H9 (cell line): ENCODE results near the gene RNF157. TPM values are rescaled to one million over a fixed set of nuclear protein-coding genes. Genes with fewer than 3 reads are reported as not detected.

Experiments
- DNase-seq: peaks from one replicate; pipeline ENCODE4 v3.0.0-alpha.2; 2017
- H2AFZ ChIP-seq: one replicate; pipeline ENCODE4 v1.6.1; 2013; ENCODE audit warnings: mild to moderate bottlenecking, low read length, control low read depth, moderate library complexity
- H2AK5ac ChIP-seq: 2 replicates; pipeline ENCODE4 v1.6.1; 2013; ENCODE audit warnings: low read length, control low read depth, mixed read lengths; ENCODE audit not compliant: insufficient read length
- H2BK120ac ChIP-seq: one replicate; pipeline ENCODE4 v1.6.1; 2013; ENCODE audit warnings: low read depth, mild to moderate bottlenecking, low read length, control low read depth, inconsistent platforms; ENCODE audit not compliant: poor library complexity, severe bottlenecking
- H2BK12ac ChIP-seq: 2 replicates; pipeline ENCODE4 v1.6.1; 2013; ENCODE audit warnings: low read length, control low read depth, mixed read lengths, low read depth; ENCODE audit not compliant: insufficient read length
- H2BK15ac ChIP-seq: 2 replicates; pipeline ENCODE4 v1.6.1; 2013; ENCODE audit warnings: low read depth, low read length, control low read depth
- H2BK20ac ChIP-seq: one replicate; pipeline ENCODE4 v1.6.1; 2013; ENCODE audit warnings: low read depth, mild to moderate bottlenecking, low read length, control low read depth, inconsistent platforms; ENCODE audit not compliant: poor library complexity, severe bottlenecking
- H2BK5ac ChIP-seq: 2 replicates; pipeline ENCODE4 v1.6.1; 2013; ENCODE audit warnings: low read length, control low read depth, mixed read lengths; ENCODE audit not compliant: insufficient read length
- H3K14ac ChIP-seq: 2 replicates; pipeline ENCODE4 v1.6.1; 2013; ENCODE audit warnings: low read length, control low read depth; ENCODE audit not compliant: insufficient read depth
- H3K18ac ChIP-seq: 2 replicates; pipeline ENCODE4 v1.6.1; 2013; ENCODE audit warnings: low read depth, mild to moderate bottlenecking, mixed read lengths, low read length, control low read depth; ENCODE audit not compliant: insufficient read length
- H3K23ac ChIP-seq: 2 replicates; pipeline ENCODE4 v1.6.1; 2013; ENCODE audit warnings: low read length, control low read depth, mixed read lengths, low read depth; ENCODE audit not compliant: insufficient read length
- H3K23me2 ChIP-seq: 2 replicates; pipeline ENCODE4 v1.6.1; 2013; ENCODE audit warnings: low read depth, mild to moderate bottlenecking, mixed read lengths, low read length, control low read depth; ENCODE audit not compliant: insufficient read length, poor library complexity, severe bottlenecking
- H3K27ac ChIP-seq: 2 replicates; pipeline ENCODE4 v1.5.1; 2013; ENCODE audit warnings: low read length, control low read depth, mixed read lengths, low read depth; ENCODE audit not compliant: insufficient read length
- H3K27me3 ChIP-seq: 2 replicates; pipeline ENCODE4 v1.6.1; 2013; ENCODE audit warnings: low read length, control low read depth, inconsistent platforms; ENCODE audit not compliant: insufficient read depth
- H3K4ac ChIP-seq: 2 replicates; pipeline ENCODE4 v1.6.1; 2013; ENCODE audit warnings: low read depth, mild to moderate bottlenecking, control low read depth, inconsistent platforms, low read length, moderate library complexity
- H3K4me1 ChIP-seq: 2 replicates; pipeline ENCODE4 v1.6.1; 2013; ENCODE audit warnings: low read length, control low read depth, inconsistent platforms; ENCODE audit not compliant: insufficient read depth
- H3K4me2 ChIP-seq: 2 replicates; pipeline ENCODE4 v1.6.1; 2013; ENCODE audit warnings: low read length, control low read depth, mixed read lengths; ENCODE audit not compliant: insufficient read length, insufficient read depth
- H3K56ac ChIP-seq: 2 replicates; pipeline ENCODE4 v1.6.1; 2013; ENCODE audit warnings: low read depth, mild to moderate bottlenecking, mixed read lengths, low read length, control low read depth; ENCODE audit not compliant: insufficient read length
- H3K79me1 ChIP-seq: 2 replicates; pipeline ENCODE4 v1.6.1; 2013; ENCODE audit warnings: low read depth, mild to moderate bottlenecking, moderate library complexity, low read length, control low read depth, inconsistent platforms; ENCODE audit not compliant: insufficient read depth, poor library complexity, severe bottlenecking
- H3K79me2 ChIP-seq: 2 replicates; pipeline ENCODE4 v1.6.1; 2013; ENCODE audit warnings: low read length, control low read depth, inconsistent platforms; ENCODE audit not compliant: insufficient read depth
- H3K9ac ChIP-seq: 2 replicates; pipeline ENCODE4 v1.6.1; 2013; ENCODE audit warnings: low read length, control low read depth, mixed read lengths; ENCODE audit not compliant: insufficient read length; ENCODE audit errors: extremely low read depth
- H3K9me3 ChIP-seq: one replicate; pipeline ENCODE4 v1.6.1; 2013; ENCODE audit warnings: low read depth, low read length, inconsistent platforms; ENCODE audit not compliant: control insufficient read depth
- H3T11ph ChIP-seq: one replicate; pipeline ENCODE4 v1.6.1; 2013; ENCODE audit warnings: mild to moderate bottlenecking, low read length, control low read depth, inconsistent platforms
- H4K20me1 ChIP-seq: one replicate; pipeline ENCODE4 v1.6.1; 2013; ENCODE audit not compliant: control insufficient read depth, insufficient read length, insufficient read depth
- H4K5ac ChIP-seq: 2 replicates; pipeline ENCODE4 v1.6.1; 2013; ENCODE audit warnings: low read depth, mild to moderate bottlenecking, mixed read lengths, low read length, control low read depth; ENCODE audit not compliant: insufficient read length
- H4K8ac ChIP-seq: replicated peaks from 2 replicates; pipeline ENCODE4 v1.6.1; 2013; ENCODE audit warnings: low read length, control low read depth, mixed read lengths, low read depth; ENCODE audit not compliant: insufficient read length
- H4K91ac ChIP-seq: 2 replicates; pipeline ENCODE4 v1.6.1; 2013; ENCODE audit warnings: low read depth, mild to moderate bottlenecking, moderate library complexity, mixed read lengths, low read length, control low read depth; ENCODE audit not compliant: insufficient read length
- H3K27ac Mint-ChIP-seq, 3 experiments: 2 replicates in 2 of 3; 3 replicates in 1 of 3; pipeline ENCODE4 v1.8.0; 2020 to 2021; ENCODE audit warnings: mixed read lengths in 3 of 3, mild to moderate bottlenecking in 1 of 3, moderate library complexity in 1 of 3
- H3K27me3 Mint-ChIP-seq: 2 replicates; pipeline ENCODE4 v1.8.0; 2021; ENCODE audit warnings: low read depth, mild to moderate bottlenecking, moderate library complexity, mixed read lengths
- H3K36me3 Mint-ChIP-seq, 3 experiments: 2 replicates in 2 of 3; 3 replicates in 1 of 3; pipeline ENCODE4 v1.8.0; 2020 to 2021; ENCODE audit warnings: low read depth in 3 of 3, mixed read lengths in 3 of 3; ENCODE audit not compliant: insufficient read depth in 1 of 3
- H3K4me1 Mint-ChIP-seq, 2 experiments: 2 replicates each; pipeline ENCODE4 v1.8.0; 2020; ENCODE audit warnings: mixed read lengths in 2 of 2
- H3K4me3 Mint-ChIP-seq, 2 experiments: 2 replicates in 1 of 2; 3 replicates in 1 of 2; pipeline ENCODE4 v1.8.0; 2020 to 2021; ENCODE audit warnings: mild to moderate bottlenecking in 2 of 2, mixed read lengths in 2 of 2, moderate library complexity in 1 of 2
- H3K9me3 Mint-ChIP-seq, 2 experiments: 2 replicates in 1 of 2; 3 replicates in 1 of 2; pipeline ENCODE4 v1.8.0; 2020; ENCODE audit warnings: mild to moderate bottlenecking in 2 of 2, mixed read lengths in 2 of 2, moderate library complexity in 1 of 2
- WGBS: extraction: QIAGEN DNeasy Blood & Tissue Kit; methylation state at CpG from one replicate; pipeline ENCODE4 v1.1.7; 2013; ENCODE audit warnings: missing lambda C conversion rate, low lambda C conversion rate, mixed read lengths; ENCODE audit not compliant: insufficient read length; ENCODE audit errors: extremely low coverage; 5-methylcytosine and 5-hydroxymethylcytosine counted together
- total RNA-seq: library from RNA; stranded (reverse); gene quantifications from 2 replicates; pipeline ENCODE4 v1.2.1, GENCODE V29; 2021
- TF ChIP-seq, protein P1 (sequence below): fragments of 200-600 bp; sonication (generic); conservative IDR thresholded peaks from 3 replicates; pipeline ENCODE4 v1.8.0; 2021; ENCODE audit warnings: antibody characterized with exemption, mild to moderate bottlenecking

The RNF157 gene
- total RNA-seq, 1 experiment from 2014 or later = 9.9 TPM

DNA sequence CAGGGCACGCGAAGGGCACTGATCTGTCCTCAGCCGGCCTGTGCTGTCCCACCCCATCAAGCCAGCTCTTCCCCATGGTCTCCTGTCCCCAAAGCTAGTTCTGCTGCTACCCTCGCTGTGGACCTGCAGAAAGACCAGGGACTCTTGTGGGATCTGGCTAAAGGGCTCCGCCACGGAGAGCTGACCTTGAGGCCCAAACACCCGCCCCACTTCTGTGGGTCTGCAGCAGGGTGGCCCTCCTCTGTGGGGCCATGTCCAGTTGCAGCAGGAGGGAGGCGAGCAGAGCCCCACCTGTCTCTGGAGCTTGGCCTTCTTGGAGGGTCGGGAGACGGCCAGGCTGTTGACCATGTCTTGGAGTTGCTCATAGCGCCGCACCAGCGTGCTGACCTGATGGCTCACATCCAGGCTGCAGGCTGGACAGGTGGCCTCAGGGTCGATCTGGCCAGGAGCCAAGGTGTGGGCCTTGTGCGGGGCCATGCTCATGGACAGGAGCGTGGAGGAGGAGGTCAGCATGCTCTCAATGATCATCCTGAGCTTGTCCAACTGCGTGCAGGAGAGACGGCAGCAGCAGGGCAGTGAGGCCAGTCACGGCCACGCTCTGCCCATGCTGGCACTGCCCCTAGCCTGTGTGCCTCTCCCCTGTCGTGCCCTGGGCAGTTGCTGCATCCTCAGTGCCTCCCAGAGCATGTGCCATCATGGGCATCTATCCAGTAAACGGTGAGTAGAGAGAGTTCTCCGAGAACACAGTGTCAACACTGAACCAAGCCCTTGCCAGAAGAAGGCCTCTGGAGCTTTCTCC, 41.5 kb upstream of the RNF157 start:
- Histone ChIP-seq H4K20me1 (no peaks in the 10 kb centered on the region), H2BK120ac (no peak overlapping the region), H4K8ac (no peak overlapping the region), H2BK15ac (no peak overlapping the region), H3K9ac (no peak overlapping the region), H3T11ph (no peak overlapping the region), H2AK5ac (no peak overlapping the region), H3K23me2 (no peaks in the 10 kb centered on the region), H3K27me3 (no peaks in the 10 kb centered on the region), H3K79me2 (no peaks in the 10 kb centered on the region), H3K9me3 (no peaks in the 10 kb centered on the region), H3K4me1 (no peaks in the 10 kb centered on the region), H3K56ac (no peak overlapping the region), H2BK12ac (no peak overlapping the region), H3K18ac (no peak overlapping the region), H3K4me2 (no peak overlapping the region), H3K14ac (no peak overlapping the region), H3K4ac (no peak overlapping the region), H3K23ac (no peak overlapping the region), H2AFZ (no peak overlapping the region), H3K79me1 (no peaks in the 10 kb centered on the region), H2BK20ac (no peak overlapping the region), H4K5ac (no peak overlapping the region), H2BK5ac (no peak overlapping the region), H4K91ac (no peak overlapping the region), H3K27ac (no peak overlapping the region)
- Mint-ChIP-seq H3K4me1 (peaks cover 4 to 11% of the 10 kb centered on the region in 2 experiments), H3K9me3 (no peaks in the 10 kb centered on the region), H3K27me3 (no peaks in the 10 kb centered on the region), H3K4me3 (no peak overlapping the region), H3K36me3 (no peaks in the 10 kb centered on the region), H3K27ac (no peak overlapping the region)
- DNase-seq = no peak
- no CpG with 5 or more reads among the region's 23 CpGs for WGBS
- TF ChIP-seq, protein P1, sequence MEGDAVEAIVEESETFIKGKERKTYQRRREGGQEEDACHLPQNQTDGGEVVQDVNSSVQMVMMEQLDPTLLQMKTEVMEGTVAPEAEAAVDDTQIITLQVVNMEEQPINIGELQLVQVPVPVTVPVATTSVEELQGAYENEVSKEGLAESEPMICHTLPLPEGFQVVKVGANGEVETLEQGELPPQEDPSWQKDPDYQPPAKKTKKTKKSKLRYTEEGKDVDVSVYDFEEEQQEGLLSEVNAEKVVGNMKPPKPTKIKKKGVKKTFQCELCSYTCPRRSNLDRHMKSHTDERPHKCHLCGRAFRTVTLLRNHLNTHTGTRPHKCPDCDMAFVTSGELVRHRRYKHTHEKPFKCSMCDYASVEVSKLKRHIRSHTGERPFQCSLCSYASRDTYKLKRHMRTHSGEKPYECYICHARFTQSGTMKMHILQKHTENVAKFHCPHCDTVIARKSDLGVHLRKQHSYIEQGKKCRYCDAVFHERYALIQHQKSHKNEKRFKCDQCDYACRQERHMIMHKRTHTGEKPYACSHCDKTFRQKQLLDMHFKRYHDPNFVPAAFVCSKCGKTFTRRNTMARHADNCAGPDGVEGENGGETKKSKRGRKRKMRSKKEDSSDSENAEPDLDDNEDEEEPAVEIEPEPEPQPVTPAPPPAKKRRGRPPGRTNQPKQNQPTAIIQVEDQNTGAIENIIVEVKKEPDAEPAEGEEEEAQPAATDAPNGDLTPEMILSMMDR = no peak
